ENCODE results near the gene TCF7L2.
A peak's percentile ranks its signal among the peaks of the same experiment; 100 is the strongest.

The TCF7L2 gene

GRCh38 chr10:112996462-112996861 is 46.4 kb downstream of the TCF7L2 start:
- Mint-ChIP-seq H3K36me3 (ENCODE audit: low read depth) (peaks cover 30% of the 10 kb centered on the region), H3K4me3 (no peak overlapping the region), H3K4me1 (peaks cover 56% of the 10 kb centered on the region), H3K27me3 (ENCODE audit: low read depth) (no peaks in the 10 kb centered on the region), H3K27ac (no peak overlapping the region), H3K9me3 (peaks cover 2% of the 10 kb centered on the region)
- no peak for TF ChIP-seq CTCF (IDR thresholded peaks at IDR 0.05; ENCODE audit: unreplicated experiment in 3 of 3)

- H3K27ac Mint-ChIP-seq, result peak overlapping the region in 1 of 3 experiments; percentile 54
- H3K9me3 Mint-ChIP-seq, result peaks cover 1% of the 10 kb centered on the region
These were observed 49.1 kb downstream of the TCF7L2 start for GRCh38 chr10:112999102-112999501.

GRCh38 chr10:113000442-113000841 is 50.4 kb downstream of the TCF7L2 start:
- Mint-ChIP-seq H3K4me3 (no peak overlapping the region), H3K27ac (peak overlapping the region; percentile 77 to 85 (median 84)), H3K9me3 (no peaks in the 10 kb centered on the region), H3K36me3 (ENCODE audit: low read depth) (peaks cover 24% of the 10 kb centered on the region), H3K4me1 (peaks cover 73% of the 10 kb centered on the region), H3K27me3 (ENCODE audit: low read depth) (no peaks in the 10 kb centered on the region)
- no peak for TF ChIP-seq CTCF (IDR thresholded peaks at IDR 0.05; ENCODE audit: unreplicated experiment in 3 of 3)

More at GRCh38 chr10:112999102-112999501, 49.1 kb downstream of the TCF7L2 start:
- H3K4me1 Mint-ChIP-seq, result peaks cover 75% of the 10 kb centered on the region
- H3K27me3 Mint-ChIP-seq (ENCODE audit: low read depth), result no peaks in the 10 kb centered on the region
- H3K36me3 Mint-ChIP-seq (ENCODE audit: low read depth), result peaks cover 31% of the 10 kb centered on the region
- no peak overlapping the region for H3K4me3 Mint-ChIP-seq
- TF ChIP-seq CTCF (IDR thresholded peaks at IDR 0.05; ENCODE audit: unreplicated experiment in 3 of 3), result no peak

- H3K9me3 Mint-ChIP-seq, result no peaks in the 10 kb centered on the region
- peak in 1 of 3 experiments; percentile 30 for TF ChIP-seq CTCF (IDR thresholded peaks at IDR 0.05; ENCODE audit: unreplicated experiment in 3 of 3)
- peaks cover 72% of the 10 kb centered on the region for H3K4me1 Mint-ChIP-seq
- H3K4me3 Mint-ChIP-seq, result no peak overlapping the region
- H3K27me3 Mint-ChIP-seq (ENCODE audit: low read depth), result no peaks in the 10 kb centered on the region
- peaks cover 18% of the 10 kb centered on the region for H3K36me3 Mint-ChIP-seq (ENCODE audit: low read depth)
- peak overlapping the region; percentile 77 to 85 (median 84) for H3K27ac Mint-ChIP-seq
These were observed 51.0 kb downstream of the TCF7L2 start for GRCh38 chr10:113000876-113001598.

GRCh38 chr10:113001599-113002448 is 51.8 kb downstream of the TCF7L2 start:
- Mint-ChIP-seq H3K36me3 (ENCODE audit: low read depth) (peaks cover 14% of the 10 kb centered on the region), H3K27me3 (ENCODE audit: low read depth) (no peaks in the 10 kb centered on the region), H3K27ac (peak overlapping the region; percentile 77 to 85 (median 84)), H3K4me1 (peaks cover 74% of the 10 kb centered on the region), H3K4me3 (no peak overlapping the region), H3K9me3 (no peaks in the 10 kb centered on the region)
- no peak for TF ChIP-seq CTCF (IDR thresholded peaks at IDR 0.05; ENCODE audit: unreplicated experiment in 3 of 3)

Data from nephron (organoid).